Activated T-helper 17 cell treated with anti-CD3 and anti-CD28 coated beads, Interleukin-2, amount 50 U/mL, for 72 hours (primary cell): Measurements from ENCODE around the gene SPACA5. TPM values are rescaled to one million over a fixed set of nuclear protein-coding genes. Genes with fewer than 3 reads are reported as not detected.
A peak's percentile ranks its signal among the peaks of the same experiment; 100 is the strongest.
"Not testable (repeated sequence)": the region's sequence is repeated elsewhere in the genome, so short reads cannot be mapped to it uniquely, and the experiment has no call there.

Experiments
- ATAC-seq: fragments of 150-1000 bp; cut with Tn5 transposase; replicated peaks from 2 replicates; pipeline ENCODE4 v1.10.0; 2021; ENCODE audit warnings: mild to moderate bottlenecking, moderate library complexity
- H3K27ac Mint-ChIP-seq: one replicate; pipeline ENCODE4 v1.8.0; 2022; ENCODE audit warnings: mixed read lengths
- H3K27me3 Mint-ChIP-seq: one replicate; pipeline ENCODE4 v1.8.0; 2022; ENCODE audit warnings: mixed read lengths
- H3K36me3 Mint-ChIP-seq: one replicate; pipeline ENCODE4 v1.8.0; 2022; ENCODE audit warnings: low read depth, mild to moderate bottlenecking, mixed read lengths
- H3K4me1 Mint-ChIP-seq: one replicate; pipeline ENCODE4 v1.8.0; 2022; ENCODE audit warnings: mixed read lengths
- H3K4me3 Mint-ChIP-seq: one replicate; pipeline ENCODE4 v1.8.0; 2022; ENCODE audit warnings: mild to moderate bottlenecking, mixed read lengths
- H3K9me3 Mint-ChIP-seq: one replicate; pipeline ENCODE4 v1.8.0; 2022; ENCODE audit warnings: mixed read lengths
- total RNA-seq, 2 donors: library from RNA; stranded (reverse); gene quantifications; one replicate each; pipeline ENCODE4 v1.2.3, GENCODE V29; 2022

Gene SPACA5
- total RNA-seq, 2 donors from 2014 or later = not detected

GRCh38 chrX:48003367-48003757 lies 3.4 kb upstream of the SPACA5 start:
- Mint-ChIP-seq H3K4me3 (peak overlapping the region; percentile 95), H3K36me3 (peaks cover 38% of the 10 kb centered on the region), H3K27ac (peak overlapping the region; percentile 98), H3K9me3 (no peaks in the 10 kb centered on the region), H3K27me3 (no peaks in the 10 kb centered on the region), H3K4me1 (peaks cover 10% of the 10 kb centered on the region)
- ATAC-seq = peak; percentile 50

GRCh38 chrX:48003758-48004457 lies 2.9 kb upstream of the SPACA5 start, which contains the start of gene ZNF182:
ZNF182 (minus strand) TSS chrX:48003989; CDS start chrX:48002609, 1,380 bp downstream.
- Mint-ChIP-seq H3K4me3 (peak within 1 kb of the TSS; percentile 95), H3K27ac (peak within 1 kb of the TSS; percentile 98), H3K27me3 (no peaks in the 10 kb centered on the region), H3K36me3 (peaks cover 33% of the 10 kb centered on the region), H3K9me3 (no peaks in the 10 kb centered on the region), H3K4me1 (peaks cover 10% of the 10 kb centered on the region)
- ATAC-seq = peak; percentile 98

- H3K36me3 Mint-ChIP-seq, H3K9me3 Mint-ChIP-seq, ATAC-seq, H3K4me3 Mint-ChIP-seq, H3K27ac Mint-ChIP-seq, H3K27me3 Mint-ChIP-seq, H3K4me1 Mint-ChIP-seq: not testable (repeated sequence)
Observed at GRCh38 chrX:48009445-48009960, 2.7 kb downstream of the SPACA5 start.

GRCh38 chrX:48016583-48017310 lies 10.0 kb downstream of the SPACA5 start:
- H3K4me3 Mint-ChIP-seq, ATAC-seq, H3K4me1 Mint-ChIP-seq, H3K27ac Mint-ChIP-seq, H3K27me3 Mint-ChIP-seq, H3K36me3 Mint-ChIP-seq, H3K9me3 Mint-ChIP-seq: not testable (repeated sequence)

GRCh38 chrX:48019892-48020291 lies 13.1 kb downstream of the SPACA5 start:
- H3K4me1 Mint-ChIP-seq, H3K9me3 Mint-ChIP-seq, H3K4me3 Mint-ChIP-seq, H3K27ac Mint-ChIP-seq, H3K27me3 Mint-ChIP-seq, H3K36me3 Mint-ChIP-seq: not testable (repeated sequence)
- peak; percentile 50 for ATAC-seq

- H3K27ac Mint-ChIP-seq = peak overlapping the region; percentile 98
- H3K4me3 Mint-ChIP-seq = peak overlapping the region; percentile 91
- H3K4me1 Mint-ChIP-seq, H3K9me3 Mint-ChIP-seq, H3K36me3 Mint-ChIP-seq, H3K27me3 Mint-ChIP-seq: not testable (repeated sequence)
- ATAC-seq = peak; percentile 87
Observed at GRCh38 chrX:48020472-48020871, 13.7 kb downstream of the SPACA5 start.

- peak; percentile 61 for ATAC-seq
Observed at GRCh38 chrX:48021026-48021900, 14.5 kb downstream of the SPACA5 start.

GRCh38 chrX:48022100-48022499 lies 15.3 kb downstream of the SPACA5 start:
- Mint-ChIP-seq H3K27me3 (no peaks in the 10 kb centered on the region), H3K4me1 (peaks cover 10% of the 10 kb centered on the region), H3K27ac (no peak overlapping the region), H3K9me3 (no peaks in the 10 kb centered on the region), H3K4me3 (peak overlapping the region; percentile 91), H3K36me3 (no peaks in the 10 kb centered on the region)
- no peak for ATAC-seq

More at GRCh38 chrX:48021026-48021900, 14.5 kb downstream of the SPACA5 start:
- H3K9me3 Mint-ChIP-seq = no peaks in the 10 kb centered on the region
- no peaks in the 10 kb centered on the region for H3K27me3 Mint-ChIP-seq
- peak overlapping the region; percentile 98 for H3K27ac Mint-ChIP-seq
- peaks cover 5% of the 10 kb centered on the region for H3K4me1 Mint-ChIP-seq
- no peaks in the 10 kb centered on the region for H3K36me3 Mint-ChIP-seq
- peak overlapping the region; percentile 91 for H3K4me3 Mint-ChIP-seq

GRCh38 chrX:48022738-48023137 lies 15.9 kb downstream of the SPACA5 start:
- H3K27ac Mint-ChIP-seq = no peak overlapping the region
- ATAC-seq = no peak
- no peak overlapping the region for H3K4me3 Mint-ChIP-seq
- no peaks in the 10 kb centered on the region for H3K36me3 Mint-ChIP-seq
- H3K27me3 Mint-ChIP-seq = no peaks in the 10 kb centered on the region
- H3K4me1 Mint-ChIP-seq = peaks cover 10% of the 10 kb centered on the region
- H3K9me3 Mint-ChIP-seq = no peaks in the 10 kb centered on the region

GRCh38 chrX:48025561-48025960 lies 18.8 kb downstream of the SPACA5 start:
- peaks cover 10% of the 10 kb centered on the region for H3K4me1 Mint-ChIP-seq
- ATAC-seq = peak; percentile 27
- no peaks in the 10 kb centered on the region for H3K27me3 Mint-ChIP-seq
- H3K9me3 Mint-ChIP-seq = no peaks in the 10 kb centered on the region
- H3K4me3 Mint-ChIP-seq = no peak overlapping the region
- no peaks in the 10 kb centered on the region for H3K36me3 Mint-ChIP-seq
- H3K27ac Mint-ChIP-seq = peak overlapping the region; percentile 28

- not testable (repeated sequence) for H3K36me3 Mint-ChIP-seq, H3K27ac Mint-ChIP-seq, H3K4me3 Mint-ChIP-seq, H3K27me3 Mint-ChIP-seq, ATAC-seq, H3K9me3 Mint-ChIP-seq, H3K4me1 Mint-ChIP-seq
Observed at GRCh38 chrX:48027545-48027944, 20.8 kb downstream of the SPACA5 start.

GRCh38 chrX:48028091-48028490 lies 21.3 kb downstream of the SPACA5 start:
- H3K27me3 Mint-ChIP-seq = no peaks in the 10 kb centered on the region
- H3K9me3 Mint-ChIP-seq = no peaks in the 10 kb centered on the region
- no peak overlapping the region for H3K27ac Mint-ChIP-seq
- peaks cover 10% of the 10 kb centered on the region for H3K4me1 Mint-ChIP-seq
- no peak overlapping the region for H3K4me3 Mint-ChIP-seq
- H3K36me3 Mint-ChIP-seq = no peaks in the 10 kb centered on the region
- ATAC-seq = no peak

GRCh38 chrX:48030237-48030636 lies 23.4 kb downstream of the SPACA5 start:
- Mint-ChIP-seq H3K36me3 (no peaks in the 10 kb centered on the region), H3K4me1 (peaks cover 10% of the 10 kb centered on the region), H3K4me3 (no peak overlapping the region), H3K27ac (no peak overlapping the region), H3K9me3 (no peaks in the 10 kb centered on the region), H3K27me3 (no peaks in the 10 kb centered on the region)
- ATAC-seq = no peak

- not testable (repeated sequence) for ATAC-seq, H3K27me3 Mint-ChIP-seq, H3K36me3 Mint-ChIP-seq, H3K9me3 Mint-ChIP-seq, H3K4me1 Mint-ChIP-seq, H3K27ac Mint-ChIP-seq, H3K4me3 Mint-ChIP-seq
Observed at GRCh38 chrX:48030641-48031173, 23.9 kb downstream of the SPACA5 start.
